Gastrocnemius medialis (tissue), 4 donors: Measurements from ENCODE around the gene CYP51A1.

Source experiments
- CTCF ChIP-seq, 5 experiments: fragments of 450-650 bp in 3 of 5; fragments of 200-600 bp in 2 of 5; sonication (generic) in 2 of 5; IDR thresholded peaks in 4 of 5; conservative IDR thresholded peaks in 1 of 5; 1 replicate in 4 of 5; 2 replicates in 1 of 5; pipeline ENCODE4 v1.5.1; 2016 to 2019; ENCODE audit warnings: antibody characterized with exemption in 5 of 5, mild to moderate bottlenecking in 3 of 5, moderate library complexity in 3 of 5
- POLR2A ChIP-seq, 2 donors: fragments of 450-650 bp; IDR thresholded peaks; one replicate each; pipeline ENCODE4 v1.6.1; 2017; ENCODE audit warnings: antibody characterized with exemption in 2 of 2, mild to moderate bottlenecking in 2 of 2, moderate library complexity in 2 of 2

GRCh38 chr7:92131093-92131492 lies 3.2 kb downstream of the CYP51A1 start:
- TF ChIP-seq POLR2A (IDR thresholded peaks at IDR 0.05) (no peak), CTCF (IDR thresholded peaks at IDR 0.05 in 4 of 5, conservative IDR thresholded peaks at IDR 0.05 in 1 of 5) (no peak)
